Keratinocyte (primary cell): ENCODE measurements around the gene U2AF1L4. TPM values are rescaled to one million over a fixed set of nuclear protein-coding genes. Genes with fewer than 3 reads are reported as not detected.

Experiments used
- DNase-seq: peaks from one replicate; pipeline ENCODE4 v3.0.0-alpha.2; 2011; ENCODE audit warnings: low read depth, missing footprints, low spot score
- FAIRE-seq: peaks from 2 replicates; lab custom pipeline; 2011; peaks lifted over from hg19 to GRCh38; lab: Jason Lieb, UNC
- H2AFZ ChIP-seq: 2 replicates; pipeline ENCODE4 v1.6.0; 2012; ENCODE audit warnings: low read length, control low read depth, inconsistent platforms; ENCODE audit not compliant: control insufficient read depth
- H3K27ac ChIP-seq: 2 replicates; pipeline ENCODE4 v1.5.1; 2011; ENCODE audit warnings: low read length; ENCODE audit not compliant: control insufficient read depth, insufficient read depth
- H3K27me3 ChIP-seq: 3 replicates; pipeline ENCODE4 v1.6.0; 2011; ENCODE audit warnings: low read length; ENCODE audit not compliant: control insufficient read depth, insufficient read depth; ENCODE audit errors: extremely low read depth
- H3K36me3 ChIP-seq, 2 experiments: 2 replicates in 1 of 2; 3 replicates in 1 of 2; pipeline ENCODE4 v1.5.1; 2011; ENCODE audit warnings: low read length in 2 of 2, mild to moderate bottlenecking in 1 of 2; ENCODE audit not compliant: control insufficient read depth in 2 of 2, insufficient read depth in 2 of 2; ENCODE audit errors: extremely low read depth in 1 of 2
- H3K4me1 ChIP-seq: 3 replicates; pipeline ENCODE4 v1.5.1; 2011; ENCODE audit warnings: low read length; ENCODE audit not compliant: control insufficient read depth, insufficient read depth; ENCODE audit errors: extremely low read depth
- H3K4me2 ChIP-seq: 3 replicates; pipeline ENCODE4 v1.6.0; 2011; ENCODE audit warnings: low read depth, low read length; ENCODE audit not compliant: control insufficient read depth, insufficient read depth; ENCODE audit errors: extremely low read depth
- H3K4me3 ChIP-seq, 3 experiments: fragments of 200-600 bp in 1 of 3; sonication (generic) in 1 of 3; 2 replicates in 2 of 3; 3 replicates in 1 of 3; pipeline ENCODE4 v1.5.1; 2011 to 2016; ENCODE audit warnings: low read length in 3 of 3, mild to moderate bottlenecking in 3 of 3, control low read depth in 2 of 3, inconsistent platforms in 1 of 3, low read depth in 1 of 3, mixed read lengths in 1 of 3, mixed run types in 1 of 3, moderate library complexity in 1 of 3; ENCODE audit not compliant: control insufficient read depth in 2 of 3, insufficient read depth in 2 of 3; ENCODE audit errors: extremely low read depth in 1 of 3
- H3K79me2 ChIP-seq: 2 replicates; pipeline ENCODE4 v1.6.0; 2012; ENCODE audit warnings: low read length; ENCODE audit not compliant: control insufficient read depth, insufficient read depth
- H3K9ac ChIP-seq: 3 replicates; pipeline ENCODE4 v1.6.0; 2011; ENCODE audit warnings: low read length; ENCODE audit not compliant: control insufficient read depth, insufficient read depth; ENCODE audit errors: extremely low read depth
- H3K9me1 ChIP-seq: 3 replicates; pipeline ENCODE4 v1.6.0; 2011; ENCODE audit warnings: low read length; ENCODE audit not compliant: control insufficient read depth, insufficient read depth; ENCODE audit errors: extremely low read depth
- H3K9me3 ChIP-seq: 2 replicates; pipeline ENCODE4 v1.5.1; 2012; ENCODE audit warnings: low read depth, low read length; ENCODE audit not compliant: control insufficient read depth
- H4K20me1 ChIP-seq: 3 replicates; pipeline ENCODE4 v1.6.0; 2011; ENCODE audit warnings: low read length; ENCODE audit not compliant: control insufficient read depth, insufficient read depth; ENCODE audit errors: extremely low read depth
- EZH2 ChIP-seq: IDR thresholded peaks from one replicate; pipeline ENCODE4 v1.6.1; 2012; ENCODE audit warnings: inconsistent platforms, mild to moderate bottlenecking, low read length, moderate library complexity
- dilution Hi-C: fragments of 300-500 bp; cut with MboI; formaldehyde crosslinking; loops from one replicate; pipeline ENCODE4 v1.7.0; 2020; ENCODE audit warnings: low sequenced_read_pairs; ENCODE audit not compliant: extremely low pct_ligation_motif_present
- polyA plus RNA-seq, 5 experiments: library from polyadenylated mRNA; depleted of rRNA in 3 of 5; stranded (reverse) in 3 of 5; stranded (forward) in 1 of 5; unstranded in 1 of 5; fragments of >200 nt; gene quantifications; 1 replicate in 1 of 5; 2 replicates in 3 of 5; 3 replicates in 1 of 5; pipeline versions ENCODE4 v1.2.1 to v1.2.3, GENCODE V29; 2011 to 2012; ENCODE audit warnings: missing spikeins in 2 of 5, low read depth in 1 of 5, low replicate concordance in 1 of 5
- TF ChIP-seq, protein P1 (sequence below), 3 experiments: IDR thresholded peaks in 1 of 3; conservative IDR thresholded peaks in 1 of 3; optimal IDR thresholded peaks in 1 of 3; 2 replicates in 2 of 3; 3 replicates in 1 of 3; pipeline versions ENCODE3 to v1.5.1; 2011; ENCODE audit warnings: low read length in 3 of 3, mild to moderate bottlenecking in 3 of 3, moderate library complexity in 2 of 3, control low read depth in 1 of 3, inconsistent platforms in 1 of 3; ENCODE audit not compliant: insufficient read depth in 2 of 3; ENCODE audit errors: extremely low read depth in 1 of 3

U2AF1L4 gene
- polyA plus RNA-seq, 1 donor (not counting 4 experiments of a cell fraction or from before 2014, with no cell fraction given): 8.9 TPM

DNA sequence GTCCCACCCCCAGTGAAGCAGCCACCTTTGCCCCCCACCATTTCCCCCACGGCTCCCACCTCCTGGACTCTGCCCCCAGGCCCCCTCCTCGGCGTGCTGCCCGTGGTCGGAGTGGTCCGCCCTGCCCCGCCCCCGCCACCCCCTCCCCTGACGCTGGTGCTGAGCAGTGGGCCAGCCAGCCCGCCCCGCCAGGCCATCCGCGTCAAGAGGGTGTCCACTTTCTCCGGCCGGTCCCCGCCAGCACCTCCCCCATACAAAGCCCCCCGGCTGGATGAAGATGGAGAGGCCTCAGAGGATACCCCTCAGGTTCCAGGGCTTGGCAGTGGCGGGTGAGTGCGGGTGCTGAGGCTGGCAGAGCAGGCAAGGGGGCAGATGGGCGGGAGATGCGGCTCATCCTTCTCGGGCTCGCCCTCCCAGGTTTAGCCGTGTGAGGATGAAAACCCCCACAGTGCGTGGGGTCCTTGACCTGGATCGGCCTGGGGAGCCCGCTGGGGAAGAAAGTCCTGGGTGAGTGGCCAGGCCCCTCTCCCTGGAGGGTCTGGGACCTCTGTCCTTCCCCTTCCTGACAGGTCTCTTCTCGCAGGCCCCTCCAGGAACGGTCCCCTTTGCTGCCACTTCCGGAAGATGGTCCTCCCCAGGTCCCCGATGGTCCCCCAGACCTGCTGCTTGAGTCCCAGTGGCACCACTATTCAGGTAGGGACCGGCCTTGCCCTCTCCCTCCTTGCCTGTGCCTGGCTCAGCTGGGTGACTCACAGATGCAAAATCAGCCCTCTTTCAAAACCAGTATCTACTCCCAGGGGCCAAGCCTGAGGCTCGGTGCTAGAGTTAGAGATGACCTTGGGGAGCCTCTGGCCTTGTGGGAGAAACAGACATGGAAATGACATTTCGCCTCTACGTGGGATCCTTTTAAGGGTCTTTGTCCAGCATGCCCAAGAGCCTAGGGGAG lies 11.8 kb downstream of the U2AF1L4 start:
- Histone ChIP-seq H4K20me1 (peaks cover 6% of the 10 kb centered on the region), H3K4me1 (no peaks in the 10 kb centered on the region), H3K27me3 (no peaks in the 10 kb centered on the region), H3K4me3 (no peak overlapping the region), H3K4me2 (no peak overlapping the region), H3K36me3 (peaks cover 66 to 75% of the 10 kb centered on the region in 2 experiments), H3K9ac (no peak overlapping the region), H3K79me2 (peaks cover 2% of the 10 kb centered on the region), H3K9me3 (no peaks in the 10 kb centered on the region), H2AFZ (no peak overlapping the region), H3K9me1 (no peaks in the 10 kb centered on the region), H3K27ac (no peak overlapping the region)
- TF ChIP-seq EZH2: no peak
- TF ChIP-seq, protein P1, sequence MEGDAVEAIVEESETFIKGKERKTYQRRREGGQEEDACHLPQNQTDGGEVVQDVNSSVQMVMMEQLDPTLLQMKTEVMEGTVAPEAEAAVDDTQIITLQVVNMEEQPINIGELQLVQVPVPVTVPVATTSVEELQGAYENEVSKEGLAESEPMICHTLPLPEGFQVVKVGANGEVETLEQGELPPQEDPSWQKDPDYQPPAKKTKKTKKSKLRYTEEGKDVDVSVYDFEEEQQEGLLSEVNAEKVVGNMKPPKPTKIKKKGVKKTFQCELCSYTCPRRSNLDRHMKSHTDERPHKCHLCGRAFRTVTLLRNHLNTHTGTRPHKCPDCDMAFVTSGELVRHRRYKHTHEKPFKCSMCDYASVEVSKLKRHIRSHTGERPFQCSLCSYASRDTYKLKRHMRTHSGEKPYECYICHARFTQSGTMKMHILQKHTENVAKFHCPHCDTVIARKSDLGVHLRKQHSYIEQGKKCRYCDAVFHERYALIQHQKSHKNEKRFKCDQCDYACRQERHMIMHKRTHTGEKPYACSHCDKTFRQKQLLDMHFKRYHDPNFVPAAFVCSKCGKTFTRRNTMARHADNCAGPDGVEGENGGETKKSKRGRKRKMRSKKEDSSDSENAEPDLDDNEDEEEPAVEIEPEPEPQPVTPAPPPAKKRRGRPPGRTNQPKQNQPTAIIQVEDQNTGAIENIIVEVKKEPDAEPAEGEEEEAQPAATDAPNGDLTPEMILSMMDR (optimal IDR thresholded peaks at IDR 0.05 in 1 of 3, IDR thresholded peaks at IDR 0.05 in 1 of 3, conservative IDR thresholded peaks at IDR 0.05 in 1 of 3; ENCODE audit: extremely low read depth in 1 of 3, insufficient read depth in 2 of 3, low read length in 3 of 3): no peak
- DNase-seq (no peak), FAIRE-seq (no peak)
- dilution Hi-C loops: no loop called here

DNA sequence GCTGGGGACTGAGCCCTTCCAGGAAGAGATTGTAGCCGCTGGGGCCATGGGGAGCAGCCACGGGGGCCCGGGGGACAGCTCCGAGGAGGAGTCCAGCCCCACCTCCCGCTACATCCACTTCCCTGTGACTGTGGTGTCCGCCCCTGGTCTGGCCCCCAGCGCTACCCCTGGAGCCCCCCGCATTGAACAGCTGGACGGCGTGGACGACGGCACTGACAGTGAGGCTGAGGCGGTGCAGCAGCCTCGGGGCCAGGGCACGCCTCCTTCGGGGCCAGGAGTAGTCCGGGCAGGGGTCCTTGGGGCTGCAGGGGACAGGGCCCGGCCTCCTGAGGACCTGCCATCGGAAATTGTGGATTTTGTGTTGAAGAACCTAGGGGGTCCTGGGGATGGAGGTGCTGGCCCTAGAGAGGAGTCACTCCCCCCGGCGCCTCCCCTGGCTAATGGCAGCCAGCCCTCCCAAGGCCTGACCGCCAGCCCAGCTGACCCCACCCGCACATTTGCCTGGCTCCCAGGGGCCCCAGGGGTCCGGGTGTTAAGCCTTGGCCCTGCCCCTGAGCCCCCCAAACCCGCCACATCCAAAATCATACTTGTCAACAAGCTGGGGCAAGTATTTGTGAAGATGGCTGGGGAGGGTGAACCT lies 12.6 kb downstream of the U2AF1L4 start:
- FAIRE-seq: no peak
- H3K27me3 ChIP-seq: no peaks in the 10 kb centered on the region
- TF ChIP-seq, protein P1 (optimal IDR thresholded peaks at IDR 0.05 in 1 of 3, IDR thresholded peaks at IDR 0.05 in 1 of 3, conservative IDR thresholded peaks at IDR 0.05 in 1 of 3; ENCODE audit: extremely low read depth in 1 of 3, insufficient read depth in 2 of 3, low read length in 3 of 3): no peak
- TF ChIP-seq EZH2: no peak
- no peak overlapping the region for H3K27ac ChIP-seq
- no peaks in the 10 kb centered on the region for H3K9me3 ChIP-seq
- no peaks in the 10 kb centered on the region for H3K4me1 ChIP-seq
- no peaks in the 10 kb centered on the region for H3K9me1 ChIP-seq
- peaks cover 6% of the 10 kb centered on the region for H4K20me1 ChIP-seq
- no peak overlapping the region for H3K4me2 ChIP-seq
- H3K9ac ChIP-seq: no peak overlapping the region
- no peak for DNase-seq
- H2AFZ ChIP-seq: no peak overlapping the region
- dilution Hi-C loops: no loop called here
- peaks cover 2% of the 10 kb centered on the region for H3K79me2 ChIP-seq
- peaks cover 67 to 73% of the 10 kb centered on the region in 2 experiments for H3K36me3 ChIP-seq
- H3K4me3 ChIP-seq: no peak overlapping the region
